ENCODE measurements around the gene SMARCA1. TPM values are rescaled to one million over a fixed set of nuclear protein-coding genes. Genes with fewer than 3 reads are reported as not detected.

Gene SMARCA1
- total RNA-seq, 1 donor from 2014 or later, result 183 TPM

GRCh38 chrX:129540068-129540653 is 16.9 kb upstream of the SMARCA1 start, which contains the start of gene OCRL:
Gene OCRL, plus strand, starts transcription at chrX:129540259. Its CDS starts 181 bp downstream, at chrX:129540440.
- TF ChIP-seq CTCF (IDR thresholded peaks at IDR 0.05; ENCODE audit: unreplicated experiment), result peak; percentile 85
- H3K9me3 Mint-ChIP-seq (ENCODE audit: low read depth), result no peaks in the 10 kb centered on the region
- peaks cover 3% of the 10 kb centered on the region for H3K27me3 Mint-ChIP-seq
- H3K36me3 Mint-ChIP-seq (ENCODE audit: insufficient read depth), result no peaks in the 10 kb centered on the region
- H3K4me3 Mint-ChIP-seq (ENCODE audit: low read depth), result peak within 1 kb of the TSS; percentile 78
- peak; percentile 81 for DNase-seq (ENCODE audit: low spot score, unreplicated experiment)
- H3K27ac Mint-ChIP-seq, result peak within 1 kb of the TSS; percentile 91
- peaks cover 16% of the 10 kb centered on the region for H3K4me1 Mint-ChIP-seq (ENCODE audit: low read depth)

- Mint-ChIP-seq H3K4me3 (ENCODE audit: low read depth) (no peak overlapping the region), H3K27me3 (peaks cover 3% of the 10 kb centered on the region), H3K36me3 (ENCODE audit: insufficient read depth) (no peaks in the 10 kb centered on the region), H3K4me1 (ENCODE audit: low read depth) (peaks cover 5% of the 10 kb centered on the region), H3K27ac (no peak overlapping the region), H3K9me3 (ENCODE audit: low read depth) (no peaks in the 10 kb centered on the region)
- no peak for DNase-seq (ENCODE audit: low spot score, unreplicated experiment)
- no peak for TF ChIP-seq CTCF (IDR thresholded peaks at IDR 0.05; ENCODE audit: unreplicated experiment)
These were observed 11.7 kb upstream of the SMARCA1 start for GRCh38 chrX:129534816-129535578.

- TF ChIP-seq CTCF (IDR thresholded peaks at IDR 0.05; ENCODE audit: unreplicated experiment), result no peak
- no peaks in the 10 kb centered on the region for H3K27me3 Mint-ChIP-seq
- H3K4me1 Mint-ChIP-seq (ENCODE audit: low read depth), result peaks cover 1% of the 10 kb centered on the region
- H3K4me3 Mint-ChIP-seq (ENCODE audit: low read depth), result no peak overlapping the region
- H3K27ac Mint-ChIP-seq, result no peak overlapping the region
- H3K9me3 Mint-ChIP-seq (ENCODE audit: low read depth), result no peaks in the 10 kb centered on the region
- DNase-seq (ENCODE audit: low spot score, unreplicated experiment), result no peak
- no peaks in the 10 kb centered on the region for H3K36me3 Mint-ChIP-seq (ENCODE audit: insufficient read depth)
These were observed 7.8 kb upstream of the SMARCA1 start for GRCh38 chrX:129531132-129531531.

- peaks cover 2% of the 10 kb centered on the region for H3K4me1 Mint-ChIP-seq (ENCODE audit: low read depth)
- TF ChIP-seq CTCF (IDR thresholded peaks at IDR 0.05; ENCODE audit: unreplicated experiment), result no peak
- DNase-seq (ENCODE audit: low spot score, unreplicated experiment), result no peak
- H3K36me3 Mint-ChIP-seq (ENCODE audit: insufficient read depth), result no peaks in the 10 kb centered on the region
- no peaks in the 10 kb centered on the region for H3K9me3 Mint-ChIP-seq (ENCODE audit: low read depth)
- peak overlapping the region; percentile 20 for H3K27ac Mint-ChIP-seq
- H3K4me3 Mint-ChIP-seq (ENCODE audit: low read depth), result no peak overlapping the region
- H3K27me3 Mint-ChIP-seq, result no peaks in the 10 kb centered on the region
These were observed 7.1 kb upstream of the SMARCA1 start for GRCh38 chrX:129530410-129530809.

- Mint-ChIP-seq H3K27ac (no peak overlapping the region), H3K27me3 (no peaks in the 10 kb centered on the region), H3K36me3 (ENCODE audit: insufficient read depth) (no peaks in the 10 kb centered on the region), H3K4me1 (ENCODE audit: low read depth) (peaks cover 7% of the 10 kb centered on the region), H3K9me3 (ENCODE audit: low read depth) (no peaks in the 10 kb centered on the region), H3K4me3 (ENCODE audit: low read depth) (no peak overlapping the region)
- no peak for DNase-seq (ENCODE audit: low spot score, unreplicated experiment)
- no peak for TF ChIP-seq CTCF (IDR thresholded peaks at IDR 0.05; ENCODE audit: unreplicated experiment)
These were observed 6.5 kb upstream of the SMARCA1 start for GRCh38 chrX:129529685-129530281.

Data from progenitor cell of endocrine pancreas (in vitro differentiated cells).